GF-D8 (cell line): Measurements from ENCODE around the gene RABEPK.
"Not testable (repeated sequence)": the region's sequence is repeated elsewhere in the genome, so short reads cannot be mapped to it uniquely, and the experiment has no call there.

Experiments used
- DNase-seq: peaks from one replicate; lab custom pipeline; 2025; lab: John Stamatoyannopoulos, UW

The RABEPK gene

GRCh38 chr9:125200216-125201047, at the start of gene RABEPK:
Gene RABEPK (plus strand): TSS chr9:125200542. CDS start chr9:125203014, 2,472 bp downstream.
- DNase-seq: peak; percentile 95

GRCh38 chr9:125151730-125152129, 48.6 kb upstream of the RABEPK start:
- no peak for DNase-seq

- no peak for DNase-seq
Measured at GRCh38 chr9:125153712-125154367, 46.5 kb upstream of the RABEPK start.

GRCh38 chr9:125156551-125156950, 43.8 kb upstream of the RABEPK start:
- no peak for DNase-seq

- no peak for DNase-seq
Measured at GRCh38 chr9:125160750-125161149, 39.6 kb upstream of the RABEPK start.

GRCh38 chr9:125161284-125161918, 38.9 kb upstream of the RABEPK start:
- no peak for DNase-seq

GRCh38 chr9:125162891-125163290, 37.5 kb upstream of the RABEPK start:
- not testable (repeated sequence) for DNase-seq

GRCh38 chr9:125166762-125167161, 33.6 kb upstream of the RABEPK start:
- no peak for DNase-seq

GRCh38 chr9:125169895-125170294, 30.4 kb upstream of the RABEPK start:
- no peak for DNase-seq

GRCh38 chr9:125172031-125172755, 28.1 kb upstream of the RABEPK start:
- peak; percentile 8 for DNase-seq

GRCh38 chr9:125176636-125177035, 23.7 kb upstream of the RABEPK start:
- no peak for DNase-seq

- DNase-seq: no peak
Measured at GRCh38 chr9:125177888-125178287, 22.5 kb upstream of the RABEPK start.

- DNase-seq: not testable (repeated sequence)
Measured at GRCh38 chr9:125179776-125180175, 20.6 kb upstream of the RABEPK start.

- DNase-seq: no peak
Measured at GRCh38 chr9:125180876-125181275, 19.5 kb upstream of the RABEPK start.

GRCh38 chr9:125181756-125182155, 18.6 kb upstream of the RABEPK start:
- not testable (repeated sequence) for DNase-seq

GRCh38 chr9:125183054-125183453, 17.3 kb upstream of the RABEPK start:
- DNase-seq: no peak

GRCh38 chr9:125183561-125183960, 16.8 kb upstream of the RABEPK start:
- DNase-seq: no peak

GRCh38 chr9:125189011-125189360, 11.4 kb upstream of the RABEPK start:
- no peak for DNase-seq

GRCh38 chr9:125189361-125190289, 10.7 kb upstream of the RABEPK start, which contains the start of gene PPP6C:
Gene PPP6C (minus strand): TSS chr9:125189803. CDS start chr9:125189718, 85 bp downstream.
- DNase-seq: peak; percentile 90

GRCh38 chr9:125190361-125190801, 10.0 kb upstream of the RABEPK start:
- DNase-seq: no peak

- DNase-seq: peak; percentile 2
Measured at GRCh38 chr9:125194466-125194865, 5.9 kb upstream of the RABEPK start.
